Left lung (tissue), 10 donors: Measurements from ENCODE around the gene ADRA2C. TPM values are rescaled to one million over a fixed set of nuclear protein-coding genes. Genes with fewer than 3 reads are reported as not detected.

ENCODE experiments used
- ATAC-seq: fragments of 200-7000 bp; cut with Tn5 transposase; one replicate; pipeline ENCODE4 v1.9.1; 2020; ENCODE audit warnings: moderate library complexity
- DNase-seq, 4 donors: peaks; one replicate each; pipeline ENCODE4 v3.0.0-alpha.2; 2013 to 2020
- H3K27ac ChIP-seq, 2 donors: fragments of 200-600 bp; sonication (generic) in 1 of 2; one replicate each; pipeline versions ENCODE4 v1.5.0 to v1.8.0; 2020 to 2021
- H3K27me3 ChIP-seq, 2 donors: fragments of 200-600 bp; sonication (generic) in 1 of 2; one replicate each; pipeline versions ENCODE4 v1.5.0 to v1.8.0; 2020 to 2021
- H3K36me3 ChIP-seq, 2 donors: fragments of 200-600 bp; sonication (generic) in 1 of 2; one replicate each; pipeline versions ENCODE4 v1.5.0 to v1.8.0; 2020 to 2021
- H3K4me1 ChIP-seq, 2 donors: fragments of 200-600 bp; one replicate each; pipeline ENCODE4 v1.8.0; 2021
- H3K4me3 ChIP-seq, 2 donors: fragments of 200-600 bp; sonication (generic) in 1 of 2; one replicate each; pipeline versions ENCODE4 v1.5.0 to v1.8.0; 2020 to 2021; ENCODE audit warnings: mild to moderate bottlenecking in 1 of 2
- H3K9me3 ChIP-seq, 2 donors: fragments of 200-600 bp; sonication (generic) in 1 of 2; one replicate each; pipeline versions ENCODE4 v1.5.0 to v1.8.0; 2020 to 2021
- intact Hi-C, 2 donors: fragments of 100-400 bp; cut with DNase I; formaldehyde crosslinking; loops; one replicate each; pipeline versions ENCODE4 v1.11.2 to v1.14.2; 2022
- polyA plus RNA-seq, 6 donors: library from polyadenylated mRNA; unstranded; fragments of 120-200 nt; gene quantifications; one replicate each; pipeline ENCODE4 v1.2.1, GENCODE V29; 2013; ENCODE audit not compliant: insufficient read length in 6 of 6
- total RNA-seq, 2 donors: library from RNA; stranded (reverse); fragmentation: NEBNext Ultra II Directional; extraction: Animal tissue kit (Norgen Biotek cat#: 25700); gene quantifications; one replicate each; pipeline ENCODE4 v1.2.1, GENCODE V29; 2021
- TF ChIP-seq, protein P1 (sequence below), 2 donors: fragments of 200-600 bp; sonication (generic) in 1 of 2; IDR thresholded peaks; one replicate each; pipeline versions ENCODE4 v1.5.0 to v1.8.0; 2021; ENCODE audit warnings: antibody characterized with exemption in 2 of 2
- donor health status: DM: no; HTN: yes; CAD: no.
- donor health status: DM: no; HTN: no; CAD: no.

The ADRA2C gene
- total and polyA plus RNA-seq, 8 donors = 0.63 to 3.2 (median 0.85) TPM

GRCh38 chr4:3780347-3781171, 14.4 kb downstream of the ADRA2C start:
- Histone ChIP-seq H3K4me3 (no peak overlapping the region), H3K27me3 (peaks cover 0 to 78% of the 10 kb centered on the region in 2 donors), H3K36me3 (no peaks in the 10 kb centered on the region), H3K9me3 (no peaks in the 10 kb centered on the region), H3K4me1 (no peaks in the 10 kb centered on the region), H3K27ac (no peak overlapping the region)
- DNase-seq (peak in 1 of 4 donors; percentile 68), ATAC-seq (no peak)
- intact Hi-C loops = no loop called here
- TF ChIP-seq, protein P1, sequence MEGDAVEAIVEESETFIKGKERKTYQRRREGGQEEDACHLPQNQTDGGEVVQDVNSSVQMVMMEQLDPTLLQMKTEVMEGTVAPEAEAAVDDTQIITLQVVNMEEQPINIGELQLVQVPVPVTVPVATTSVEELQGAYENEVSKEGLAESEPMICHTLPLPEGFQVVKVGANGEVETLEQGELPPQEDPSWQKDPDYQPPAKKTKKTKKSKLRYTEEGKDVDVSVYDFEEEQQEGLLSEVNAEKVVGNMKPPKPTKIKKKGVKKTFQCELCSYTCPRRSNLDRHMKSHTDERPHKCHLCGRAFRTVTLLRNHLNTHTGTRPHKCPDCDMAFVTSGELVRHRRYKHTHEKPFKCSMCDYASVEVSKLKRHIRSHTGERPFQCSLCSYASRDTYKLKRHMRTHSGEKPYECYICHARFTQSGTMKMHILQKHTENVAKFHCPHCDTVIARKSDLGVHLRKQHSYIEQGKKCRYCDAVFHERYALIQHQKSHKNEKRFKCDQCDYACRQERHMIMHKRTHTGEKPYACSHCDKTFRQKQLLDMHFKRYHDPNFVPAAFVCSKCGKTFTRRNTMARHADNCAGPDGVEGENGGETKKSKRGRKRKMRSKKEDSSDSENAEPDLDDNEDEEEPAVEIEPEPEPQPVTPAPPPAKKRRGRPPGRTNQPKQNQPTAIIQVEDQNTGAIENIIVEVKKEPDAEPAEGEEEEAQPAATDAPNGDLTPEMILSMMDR (IDR thresholded peaks at IDR 0.05) = no peak

DNA sequence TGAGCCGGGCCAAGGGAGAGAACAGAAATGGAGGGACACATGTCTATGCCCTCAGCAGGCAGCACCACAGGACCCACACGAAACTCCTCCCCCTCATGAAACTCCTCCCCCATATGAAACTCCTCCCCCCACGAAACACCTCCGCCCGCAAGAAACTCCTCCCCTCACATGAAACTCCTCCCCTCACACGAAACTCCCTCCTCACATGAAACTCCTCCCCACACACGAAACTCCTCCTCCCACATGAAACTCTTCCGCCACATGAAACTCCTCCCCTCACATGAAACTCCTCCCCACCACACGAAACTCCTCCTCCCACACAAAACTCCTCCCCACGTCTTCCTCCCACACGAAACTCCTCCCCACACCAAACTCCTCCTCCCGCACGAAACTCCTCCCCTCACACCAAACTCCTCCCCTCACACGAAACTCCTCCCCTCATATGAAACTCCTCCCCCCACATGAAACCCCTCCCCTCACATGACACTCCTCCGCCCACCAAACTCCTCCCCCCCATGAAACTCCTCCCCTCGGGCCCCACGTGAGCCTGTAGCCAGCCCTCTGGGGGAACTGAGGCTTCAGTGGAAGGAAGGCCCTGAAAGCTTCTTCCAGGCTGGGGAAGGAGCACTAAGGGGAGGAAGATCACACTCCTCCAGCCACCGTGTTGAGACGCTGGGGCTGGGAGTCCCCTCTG, 15.2 kb downstream of the ADRA2C start:
- intact Hi-C loops = no loop called here
- peak in 1 of 4 donors; percentile 46 for DNase-seq
- H3K27me3 ChIP-seq = peaks cover 0 to 70% of the 10 kb centered on the region in 2 donors

GRCh38 chr4:3781997-3782930, 16.1 kb downstream of the ADRA2C start:
- H3K4me3 ChIP-seq = no peak overlapping the region
- no peaks in the 10 kb centered on the region for H3K36me3 ChIP-seq
- TF ChIP-seq, protein P1 (IDR thresholded peaks at IDR 0.05) = no peak
- H3K4me1 ChIP-seq = no peaks in the 10 kb centered on the region
- no peaks in the 10 kb centered on the region for H3K9me3 ChIP-seq
- intact Hi-C loops = no loop called here
- DNase-seq (peak in 1 of 4 donors; percentile 65), ATAC-seq (peak; percentile 54)
- H3K27me3 ChIP-seq = peaks cover 0 to 61% of the 10 kb centered on the region in 2 donors
- no peak overlapping the region for H3K27ac ChIP-seq

More for the DNA sequence above, 15.2 kb downstream of the ADRA2C start:
- Histone ChIP-seq H3K27ac (no peak overlapping the region), H3K4me3 (no peak overlapping the region), H3K4me1 (no peaks in the 10 kb centered on the region), H3K9me3 (no peaks in the 10 kb centered on the region), H3K36me3 (no peaks in the 10 kb centered on the region)
- TF ChIP-seq, protein P1 (IDR thresholded peaks at IDR 0.05) = no peak
- no peak for ATAC-seq

DNA sequence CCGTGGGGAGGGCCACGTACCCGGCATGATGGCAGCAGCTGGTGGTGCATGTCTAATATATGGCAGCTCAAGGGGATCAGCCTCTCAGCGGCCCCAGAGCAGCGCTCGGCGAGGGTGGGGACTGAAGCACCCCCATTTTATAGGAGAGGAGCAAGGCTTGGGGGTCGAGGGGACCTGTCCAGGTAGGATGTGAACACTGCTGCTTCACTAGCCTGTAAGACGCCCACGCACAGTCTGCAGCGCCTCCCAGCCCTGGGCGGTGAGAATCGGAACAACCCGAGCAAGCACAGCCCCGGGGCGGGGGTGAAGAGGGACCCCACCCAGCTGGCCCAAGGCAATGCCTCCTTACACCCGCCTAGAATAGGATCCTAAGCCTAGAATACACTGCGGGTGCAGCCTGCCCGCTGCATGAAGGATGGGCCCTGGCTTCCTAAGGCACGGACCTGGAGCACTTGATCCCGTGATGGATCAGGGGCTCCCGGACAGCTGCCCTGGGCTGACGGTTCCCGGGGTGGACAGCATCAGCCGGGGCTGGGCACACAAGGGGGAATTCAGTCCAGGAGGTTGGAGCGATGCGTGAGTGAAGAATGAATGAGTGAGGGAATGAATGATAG, 17.6 kb downstream of the ADRA2C start:
- intact Hi-C loops = no loop called here
- no peak overlapping the region for H3K4me3 ChIP-seq
- H3K9me3 ChIP-seq = no peaks in the 10 kb centered on the region
- DNase-seq = peak in 1 of 4 donors; percentile 62
- H3K27me3 ChIP-seq = peaks cover 0 to 53% of the 10 kb centered on the region in 2 donors
- peak; percentile 21 for ATAC-seq
- no peaks in the 10 kb centered on the region for H3K36me3 ChIP-seq
- no peaks in the 10 kb centered on the region for H3K4me1 ChIP-seq
- TF ChIP-seq, protein P1 (IDR thresholded peaks at IDR 0.05) = no peak
- no peak overlapping the region for H3K27ac ChIP-seq
